HepG2 (cell line): ENCODE results near the gene MYL6. TPM values are rescaled to one million over a fixed set of nuclear protein-coding genes. Genes with fewer than 3 reads are reported as not detected.

ENCODE experiments used
- AKAP8 ChIP-seq: sonication (generic); formaldehyde crosslinking; IDR thresholded peaks from 2 replicates; pipeline ENCODE4 v1.5.1; 2020; ENCODE audit warnings: mild to moderate bottlenecking, missing genetic modification reagents
- BCL3 ChIP-seq: sonication (generic); formaldehyde crosslinking; IDR thresholded peaks from 2 replicates; pipeline ENCODE4 v1.5.1; 2020; ENCODE audit warnings: mild to moderate bottlenecking, missing genetic modification reagents, moderate library complexity
- GABPA ChIP-seq, 2 experiments: IDR thresholded peaks; 2 replicates each; pipeline ENCODE4 v1.6.1; 2011 to 2016; ENCODE audit warnings: low read depth in 2 of 2, low read length in 1 of 2, missing biosample characterization in 1 of 2, missing genetic modification characterization in 1 of 2
- GATAD2A ChIP-seq: IDR thresholded peaks from 2 replicates; pipeline ENCODE4 v1.6.1; 2016
- HDAC6 ChIP-seq: fragments of 200-600 bp; sonication (generic); IDR thresholded peaks from 2 replicates; pipeline ENCODE4 v1.7.0; 2017; ENCODE audit warnings: mild to moderate bottlenecking, antibody characterized with exemption, low read length, low read depth
- HOXA5 ChIP-seq: sonication (generic); formaldehyde crosslinking; IDR thresholded peaks from 2 replicates; pipeline ENCODE4 v1.4.0; 2020; ENCODE audit warnings: missing genetic modification reagents
- HOXA9 ChIP-seq: sonication (generic); formaldehyde crosslinking; IDR thresholded peaks from 2 replicates; pipeline ENCODE4 v1.8.1; 2022; ENCODE audit warnings: missing genetic modification reagents, mild to moderate bottlenecking, moderate library complexity, borderline replicate concordance
- KMT2B ChIP-seq: IDR thresholded peaks from 2 replicates; pipeline ENCODE4 v1.6.1; 2016; ENCODE audit warnings: missing genetic modification reagents, missing compliant biosample characterization
- MATR3 ChIP-seq: sonication (generic); formaldehyde crosslinking; IDR thresholded peaks from 2 replicates; pipeline ENCODE4 v1.4.0; 2020; ENCODE audit warnings: missing genetic modification reagents
- NFAT5 ChIP-seq: sonication (generic); formaldehyde crosslinking; IDR thresholded peaks from 2 replicates; pipeline ENCODE4 v1.4.0; 2020; ENCODE audit warnings: missing genetic modification reagents
- U2AF1 ChIP-seq: fragments of 200-400 bp; formaldehyde crosslinking; optimal IDR thresholded peaks from 2 replicates; pipeline ENCODE3; 2017; ENCODE audit warnings: mild to moderate bottlenecking, low read depth, low read length
- ZBTB7B ChIP-seq: sonication (generic); formaldehyde crosslinking; IDR thresholded peaks from 2 replicates; pipeline ENCODE4 v1.4.0; 2020; ENCODE audit warnings: missing genetic modification reagents
- ZNF136 ChIP-seq: sonication (generic); formaldehyde crosslinking; IDR thresholded peaks from 2 replicates; pipeline ENCODE4 v1.8.1; 2022; ENCODE audit warnings: low read depth, mild to moderate bottlenecking, moderate library complexity, missing genetic modification reagents
- ZNF329 ChIP-seq: sonication (generic); formaldehyde crosslinking; IDR thresholded peaks from 2 replicates; pipeline ENCODE4 v1.9.0; 2021; ENCODE audit warnings: low read depth, mild to moderate bottlenecking, missing genetic modification reagents
- polyA plus RNA-seq, 8 experiments: library from polyadenylated mRNA; depleted of rRNA in 3 of 8; stranded (reverse) in 7 of 8; unstranded in 1 of 8; fragments of >200 nt; fragmentation: Illumina TruSeq in 4 of 8; extraction: Trizol in 4 of 8; gene quantifications; 2 replicates each; pipeline versions ENCODE4 v1.2.1 to v1.2.3, GENCODE V29; 2011 to 2016; ENCODE audit warnings: low read depth in 4 of 8, missing spikeins in 1 of 8, mixed read lengths in 1 of 8; ENCODE audit not compliant: insufficient read depth in 1 of 8
- total RNA-seq, 5 experiments: library from RNA; depleted of rRNA; stranded (reverse); fragments of >200 nt; fragmentation: Illumina TruSeq; extraction: Trizol; gene quantifications; 2 replicates each; pipeline ENCODE4 v1.2.3, GENCODE V29; 2016; ENCODE audit warnings: low read depth in 1 of 5
- TF ChIP-seq, protein P1 (sequence below), 2 experiments: sonication (generic) in 1 of 2; formaldehyde crosslinking in 1 of 2; IDR thresholded peaks; 2 replicates each; pipeline versions ENCODE4 v1.4.0 to v1.6.1; 2016 to 2020; ENCODE audit warnings: borderline replicate concordance in 1 of 2, low read depth in 1 of 2, mild to moderate bottlenecking in 1 of 2, missing genetic modification reagents in 1 of 2
- TF ChIP-seq, protein P2 (sequence below): sonication (generic); formaldehyde crosslinking; IDR thresholded peaks from 2 replicates; pipeline ENCODE4 v1.5.0; 2020; ENCODE audit warnings: mild to moderate bottlenecking, low read depth, missing genetic modification reagents, borderline replicate concordance

MYL6 gene
- total and polyA plus RNA-seq, 2 of the 13 experiments (the other 11 are each of a cell fraction or from before 2014, with no cell fraction given), result 1,127 to 1,192 TPM

DNA sequence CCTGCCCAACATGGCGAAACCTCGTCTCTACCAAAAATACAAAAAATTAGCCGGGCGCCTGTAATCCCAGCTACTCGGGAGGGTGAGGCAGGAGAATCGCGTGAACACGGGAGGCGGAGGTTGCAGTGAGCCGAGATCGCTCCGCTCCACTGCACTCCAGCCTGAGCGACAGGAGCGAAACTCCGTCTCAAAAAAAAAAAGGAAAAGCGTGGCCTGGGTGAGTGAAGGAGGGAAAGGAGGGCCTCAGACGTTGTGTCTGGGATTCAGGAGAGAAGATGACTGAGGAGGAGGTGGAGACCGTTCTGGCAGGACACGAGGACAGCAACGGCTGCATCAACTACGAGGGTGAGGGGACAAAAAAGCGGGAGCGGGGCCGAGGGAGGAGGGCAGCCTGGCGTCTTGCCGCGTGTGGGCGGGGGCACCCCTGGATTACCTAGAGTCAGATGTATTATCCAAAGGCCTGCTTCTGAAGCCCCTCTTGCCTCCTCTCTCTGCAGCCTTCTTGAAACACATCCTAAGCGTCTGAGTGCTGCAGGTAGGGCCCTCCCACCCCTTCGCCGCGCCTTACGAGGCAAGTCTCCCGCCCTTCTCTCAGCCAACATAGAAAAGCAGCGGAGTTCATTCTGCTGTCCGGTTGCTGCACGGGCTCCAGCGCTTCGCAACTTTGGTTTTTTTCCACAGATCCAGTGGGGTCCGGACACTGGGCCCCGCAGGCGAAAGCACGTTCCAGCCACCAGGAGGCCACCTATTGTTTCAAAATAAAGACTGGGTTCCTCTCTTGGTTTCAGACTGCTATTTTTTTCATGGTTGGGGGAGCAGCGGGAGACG is 744 bp upstream of the MYL6 start (continued):
- TF ChIP-seq, protein P1, sequence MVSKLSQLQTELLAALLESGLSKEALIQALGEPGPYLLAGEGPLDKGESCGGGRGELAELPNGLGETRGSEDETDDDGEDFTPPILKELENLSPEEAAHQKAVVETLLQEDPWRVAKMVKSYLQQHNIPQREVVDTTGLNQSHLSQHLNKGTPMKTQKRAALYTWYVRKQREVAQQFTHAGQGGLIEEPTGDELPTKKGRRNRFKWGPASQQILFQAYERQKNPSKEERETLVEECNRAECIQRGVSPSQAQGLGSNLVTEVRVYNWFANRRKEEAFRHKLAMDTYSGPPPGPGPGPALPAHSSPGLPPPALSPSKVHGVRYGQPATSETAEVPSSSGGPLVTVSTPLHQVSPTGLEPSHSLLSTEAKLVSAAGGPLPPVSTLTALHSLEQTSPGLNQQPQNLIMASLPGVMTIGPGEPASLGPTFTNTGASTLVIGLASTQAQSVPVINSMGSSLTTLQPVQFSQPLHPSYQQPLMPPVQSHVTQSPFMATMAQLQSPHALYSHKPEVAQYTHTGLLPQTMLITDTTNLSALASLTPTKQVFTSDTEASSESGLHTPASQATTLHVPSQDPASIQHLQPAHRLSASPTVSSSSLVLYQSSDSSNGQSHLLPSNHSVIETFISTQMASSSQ (IDR thresholded peaks at IDR 0.05; ENCODE audit: low read depth), result no peak
- TF ChIP-seq, protein P1 (CRISPR knock-in tag; IDR thresholded peaks at IDR 0.05; ENCODE audit: borderline replicate concordance), result no peak
- TF ChIP-seq, protein P2, sequence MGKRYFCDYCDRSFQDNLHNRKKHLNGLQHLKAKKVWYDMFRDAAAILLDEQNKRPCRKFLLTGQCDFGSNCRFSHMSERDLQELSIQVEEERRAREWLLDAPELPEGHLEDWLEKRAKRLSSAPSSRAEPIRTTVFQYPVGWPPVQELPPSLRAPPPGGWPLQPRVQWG (CRISPR knock-in tag), result no peak
- TF ChIP-seq GABPA (IDR thresholded peaks at IDR 0.05; ENCODE audit: low read depth, low read length), result no peak
- TF ChIP-seq GABPA (CRISPR knock-in tag; IDR thresholded peaks at IDR 0.05; ENCODE audit: low read depth), result peak; percentile 64
- TF ChIP-seq GATAD2A (CRISPR knock-in tag), result peak; percentile 54; the same call in 1 of the 2 replicates
- TF ChIP-seq ZNF136 (CRISPR knock-in tag), result no peak
- no peak; the same call in 1 of the 2 replicates for TF ChIP-seq HOXA5 (CRISPR knock-in tag)
- TF ChIP-seq HOXA9 (CRISPR knock-in tag), result no peak
- peak; percentile 72; the same call in 1 of the 2 replicates for TF ChIP-seq NFAT5 (CRISPR knock-in tag)
- no peak for TF ChIP-seq HDAC6
- 0 out of 2 replicates have a peak, but pooled peaks have one; percentile 71 for TF ChIP-seq AKAP8
- TF ChIP-seq U2AF1, result no peak
- TF ChIP-seq ZNF329 (CRISPR knock-in tag), result no peak
- no peak for TF ChIP-seq MATR3 (CRISPR knock-in tag)
- no peak for TF ChIP-seq BCL3 (CRISPR knock-in tag)
- no peak for TF ChIP-seq KMT2B (CRISPR knock-in tag)
- peak; percentile 54; the same call in 1 of the 2 replicates for TF ChIP-seq ZBTB7B
